HCT116 (cell line): Measurements from ENCODE around the gene INPP5D. TPM values are rescaled to one million over a fixed set of nuclear protein-coding genes. Genes with fewer than 3 reads are reported as not detected.
"Not testable (repeated sequence)": the region's sequence is repeated elsewhere in the genome, so short reads cannot be mapped to it uniquely, and the experiment has no call there.

Source experiments
- ATAC-seq: fragments of 200-7000 bp; cut with Tn5 transposase; 2 replicates; pipeline ENCODE4 v1.9.1; 2020; ENCODE audit warnings: mild to moderate bottlenecking, moderate library complexity
- BruUV-seq: library from RNA; stranded (reverse); fragments of 400-500 nt; replicated peaks from 2 replicates; lab custom pipeline; 2021; lab: Mats Ljungman, UMichigan
- CTCF ChIA-PET: fragments of 300-600 bp; sonication (Branson Sonifier 250); formaldehyde crosslinking; loops from one replicate; lab custom pipeline; 2021; ENCODE audit warnings: antibody characterized with exemption; lab: Charles Lee
- POLR2A ChIA-PET: fragments of 300-600, 350-600 bp; sonication (Branson Sonifier 250); formaldehyde crosslinking; loops from one replicate; lab custom pipeline; 2021; ENCODE audit warnings: antibody characterized with exemption; lab: Charles Lee
- RAD21 ChIA-PET, 2 experiments: fragments of 300-600 bp; sonication (Branson Sonifier 250); formaldehyde crosslinking; loops; one replicate each; lab custom pipeline; 2023; ENCODE audit warnings: low total read pairs in 2 of 2; ENCODE audit not compliant: uncharacterized antibody in 2 of 2, unreplicated experiment in 2 of 2, low non-redundant PET in 1 of 2; lab: Charles Lee
- DNase-seq: peaks from one replicate; pipeline ENCODE4 v3.0.0-alpha.2; 2010; ENCODE audit warnings: low read depth, low spot score
- H2AFZ ChIP-seq: fragments of 200-600 bp; shearing (Covaris generic), sonication (generic); 2 replicates; pipeline ENCODE4 v1.6.1; 2017; ENCODE audit warnings: low read depth, mixed run types, mixed read lengths, antibody characterized with exemption, low read length; ENCODE audit not compliant: poor library complexity, severe bottlenecking
- H3K27ac ChIP-seq: 2 replicates; pipeline ENCODE4 v1.5.1; 2012; ENCODE audit warnings: low read depth, low read length
- H3K27me3 ChIP-seq: fragments of 200-600 bp; sonication (generic); 2 replicates; pipeline ENCODE4 v1.6.1; 2016; ENCODE audit warnings: mixed run types, low read length, mixed read lengths; ENCODE audit not compliant: insufficient read depth
- H3K36me3 ChIP-seq, 2 experiments: fragments of 200-500 bp in 1 of 2; fragments of 200-600 bp in 1 of 2; sonication (Bioruptor generic) in 1 of 2; sonication (generic) in 1 of 2; 2 replicates each; pipeline versions ENCODE4 v1.5.1 to v1.6.1; 2014 to 2016; ENCODE audit warnings: low read length in 2 of 2, inconsistent platforms in 1 of 2, mixed read lengths in 1 of 2, mixed run types in 1 of 2; ENCODE audit not compliant: insufficient read depth in 2 of 2, control insufficient read depth in 1 of 2
- H3K4me1 ChIP-seq, 2 experiments: fragments of 200-600 bp in 1 of 2; sonication (generic) in 1 of 2; 2 replicates each; pipeline versions ENCODE4 v1.5.1 to v1.6.1; 2012 to 2017; ENCODE audit warnings: low read length in 2 of 2, inconsistent platforms in 1 of 2, mild to moderate bottlenecking in 1 of 2, mixed read lengths in 1 of 2, mixed run types in 1 of 2, moderate library complexity in 1 of 2; ENCODE audit not compliant: insufficient read depth in 2 of 2, control insufficient read depth in 1 of 2
- H3K4me2 ChIP-seq: fragments of 200-600 bp; sonication (generic); 2 replicates; pipeline ENCODE4 v1.6.1; 2017; ENCODE audit warnings: mixed run types, low read length, mixed read lengths
- H3K4me3 ChIP-seq, 2 experiments: fragments of 200-600 bp in 1 of 2; sonication (generic) in 1 of 2; replicated peaks in 1 of 2; 2 replicates each; pipeline ENCODE4 v1.5.1; 2011 to 2016; ENCODE audit warnings: low read length in 2 of 2, control low read depth in 1 of 2, low read depth in 1 of 2, mild to moderate bottlenecking in 1 of 2, mixed read lengths in 1 of 2, mixed run types in 1 of 2
- H3K79me2 ChIP-seq: fragments of 200-600 bp; sonication (generic); 2 replicates; pipeline ENCODE4 v1.6.1; 2017; ENCODE audit warnings: mild to moderate bottlenecking, mixed run types, low read length, moderate library complexity, mixed read lengths; ENCODE audit not compliant: insufficient read depth
- H3K9ac ChIP-seq: fragments of 200-600 bp; sonication (generic); 2 replicates; pipeline ENCODE4 v1.6.1; 2016; ENCODE audit warnings: low read length, mixed read lengths
- H3K9me2 ChIP-seq: fragments of 200-600 bp; sonication (generic), shearing (Covaris generic); 2 replicates; pipeline ENCODE4 v1.6.1; 2017; ENCODE audit warnings: mixed run types, mild to moderate bottlenecking, moderate library complexity; ENCODE audit not compliant: insufficient read depth
- H3K9me3 ChIP-seq, 2 experiments: fragments of 200-500 bp in 1 of 2; fragments of 200-600 bp in 1 of 2; sonication (Bioruptor generic) in 1 of 2; sonication (generic) in 1 of 2; 2 replicates each; pipeline ENCODE4 v1.6.1; 2014 to 2017; ENCODE audit warnings: low read length in 2 of 2, mixed read lengths in 2 of 2, inconsistent platforms in 1 of 2, low read depth in 1 of 2, mild to moderate bottlenecking in 1 of 2, mixed run types in 1 of 2, moderate library complexity in 1 of 2; ENCODE audit not compliant: control insufficient read depth in 1 of 2, insufficient read depth in 1 of 2
- H4K20me1 ChIP-seq: fragments of 200-600 bp; sonication (generic), shearing (Covaris generic); 2 replicates; pipeline ENCODE4 v1.6.1; 2017; ENCODE audit warnings: mixed run types, mild to moderate bottlenecking, moderate library complexity; ENCODE audit not compliant: insufficient read depth
- ATF3 ChIP-seq: IDR thresholded peaks from 2 replicates; pipeline ENCODE4 v1.6.1; 2012
- CBX3 ChIP-seq: IDR thresholded peaks from 2 replicates; pipeline ENCODE4 v1.6.1; 2012; ENCODE audit warnings: low read depth
- CEBPB ChIP-seq: IDR thresholded peaks from 2 replicates; pipeline ENCODE4 v1.6.1; 2012; ENCODE audit warnings: low read depth
- JUND ChIP-seq: IDR thresholded peaks from 2 replicates; pipeline ENCODE4 v1.6.1; 2012
- POLR2A ChIP-seq: IDR thresholded peaks from 2 replicates; pipeline ENCODE4 v1.7.0; 2011; ENCODE audit warnings: borderline replicate concordance; ENCODE audit not compliant: insufficient read depth, insufficient read length; ENCODE audit errors: extremely low read depth
- REST ChIP-seq: IDR thresholded peaks from 2 replicates; pipeline ENCODE4 v1.6.1; 2012; ENCODE audit warnings: low read depth
- SIN3A ChIP-seq: IDR thresholded peaks from 2 replicates; pipeline ENCODE4 v1.6.1; 2012; ENCODE audit warnings: low read depth
- SP1 ChIP-seq: IDR thresholded peaks from 2 replicates; pipeline ENCODE4 v1.6.1; 2012; ENCODE audit warnings: low read depth
- ZBTB33 ChIP-seq: IDR thresholded peaks from 2 replicates; pipeline ENCODE4 v1.6.1; 2011; ENCODE audit warnings: mild to moderate bottlenecking, low read length, moderate library complexity; ENCODE audit not compliant: insufficient replicate concordance; ENCODE audit errors: extremely low read depth
- ZFX ChIP-seq: fragments of 450-650 bp; IDR thresholded peaks from 2 replicates; pipeline ENCODE4 v1.6.1; 2017
- intact Hi-C: fragments of 100-400 bp; cut with micrococcal nuclease; formaldehyde crosslinking; loops from 2 replicates; pipeline ENCODE4 v1.10.0; 2022
- total RNA-seq: library from RNA; stranded (reverse); gene quantifications from one replicate; pipeline ENCODE4 v1.2.1, GENCODE V29; 2021; ENCODE audit not compliant: unreplicated experiment

INPP5D gene
- total RNA-seq, 1 experiment from 2014 or later, result 1.8 TPM

GRCh38 chr2:233122541-233122940 is 62.4 kb downstream of the INPP5D start (continued):
- TF ChIP-seq ZBTB33 (no peak), SP1 (no peak)
- TF ChIP-seq, all 23 proteins: peak for 0

GRCh38 chr2:233123576-233123975 is 63.4 kb downstream of the INPP5D start:
- H3K4me3 ChIP-seq, ATAC-seq, H3K4me2 ChIP-seq, H3K4me1 ChIP-seq, CTCF ChIA-PET, DNase-seq, RAD21 ChIA-PET, H3K9ac ChIP-seq, BruUV-seq, H4K20me1 ChIP-seq, H3K9me3 ChIP-seq, H2AFZ ChIP-seq, H3K36me3 ChIP-seq, H3K27ac ChIP-seq, intact Hi-C loops, POLR2A ChIA-PET, H3K27me3 ChIP-seq, H3K9me2 ChIP-seq, H3K79me2 ChIP-seq: not testable (repeated sequence)

- no peak for ATAC-seq
- intact Hi-C loops, result no loop called here
- RAD21 ChIA-PET, result no interaction called here
- POLR2A ChIA-PET, result no interaction called here
- Histone ChIP-seq H3K79me2 (no peaks in the 10 kb centered on the region), H3K4me2 (no peak overlapping the region), H3K36me3 (no peaks in the 10 kb centered on the region), H3K4me3 (no peak overlapping the region), H3K9ac (no peak overlapping the region), H2AFZ (no peak overlapping the region), H3K4me1 (peaks cover 0 to 4% of the 10 kb centered on the region in 2 experiments; a peak in 1 of 4 replicates), H3K27me3 (no peaks in the 10 kb centered on the region), H4K20me1 (no peaks in the 10 kb centered on the region), H3K9me2 (no peaks in the 10 kb centered on the region), H3K27ac (no peak overlapping the region), H3K9me3 (no peaks in the 10 kb centered on the region)
- CTCF ChIA-PET, result no interaction called here
- no peak for DNase-seq
- no TSS peak for BruUV-seq
- TF ChIP-seq ZBTB33 (no peak), POLR2A (no peak), CEBPB (no peak), ZFX (no peak), CBX3 (no peak), ATF3 (no peak), SP1 (no peak), JUND (no peak), REST (no peak), SIN3A (no peak)
Observed at GRCh38 chr2:233124421-233125080, 64.4 kb downstream of the INPP5D start.
